ENCODE measurements around the gene SMIM20.
"Not testable (repeated sequence)": the region's sequence is repeated elsewhere in the genome, so short reads cannot be mapped to it uniquely, and the experiment has no call there.

GRCh38 chr4:25906113-25906512 lies 7.9 kb upstream of the SMIM20 start:
- not testable (repeated sequence) for TF ChIP-seq CTCF (IDR thresholded peaks at IDR 0.05 in 8 of 11, conservative IDR thresholded peaks at IDR 0.05 in 3 of 11); POLR2AphosphoS5 (IDR thresholded peaks at IDR 0.05)

Measured in spleen (tissue), 7 donors.